H9 (cell line): ENCODE data around the gene CALCOCO1. TPM values are rescaled to one million over a fixed set of nuclear protein-coding genes. Genes with fewer than 3 reads are reported as not detected.

Experiments used
- DNase-seq: peaks from one replicate; pipeline ENCODE4 v3.0.0-alpha.2; 2017
- H2AFZ ChIP-seq: one replicate; pipeline ENCODE4 v1.6.1; 2013; ENCODE audit warnings: mild to moderate bottlenecking, low read length, control low read depth, moderate library complexity
- H2AK5ac ChIP-seq: 2 replicates; pipeline ENCODE4 v1.6.1; 2013; ENCODE audit warnings: low read length, control low read depth, mixed read lengths; ENCODE audit not compliant: insufficient read length
- H2BK120ac ChIP-seq: one replicate; pipeline ENCODE4 v1.6.1; 2013; ENCODE audit warnings: low read depth, mild to moderate bottlenecking, low read length, control low read depth, inconsistent platforms; ENCODE audit not compliant: poor library complexity, severe bottlenecking
- H2BK12ac ChIP-seq: 2 replicates; pipeline ENCODE4 v1.6.1; 2013; ENCODE audit warnings: low read length, control low read depth, mixed read lengths, low read depth; ENCODE audit not compliant: insufficient read length
- H2BK15ac ChIP-seq: 2 replicates; pipeline ENCODE4 v1.6.1; 2013; ENCODE audit warnings: low read depth, low read length, control low read depth
- H2BK20ac ChIP-seq: one replicate; pipeline ENCODE4 v1.6.1; 2013; ENCODE audit warnings: low read depth, mild to moderate bottlenecking, low read length, control low read depth, inconsistent platforms; ENCODE audit not compliant: poor library complexity, severe bottlenecking
- H2BK5ac ChIP-seq: 2 replicates; pipeline ENCODE4 v1.6.1; 2013; ENCODE audit warnings: low read length, control low read depth, mixed read lengths; ENCODE audit not compliant: insufficient read length
- H3K14ac ChIP-seq: 2 replicates; pipeline ENCODE4 v1.6.1; 2013; ENCODE audit warnings: low read length, control low read depth; ENCODE audit not compliant: insufficient read depth
- H3K18ac ChIP-seq: 2 replicates; pipeline ENCODE4 v1.6.1; 2013; ENCODE audit warnings: low read depth, mild to moderate bottlenecking, mixed read lengths, low read length, control low read depth; ENCODE audit not compliant: insufficient read length
- H3K23ac ChIP-seq: 2 replicates; pipeline ENCODE4 v1.6.1; 2013; ENCODE audit warnings: low read length, control low read depth, mixed read lengths, low read depth; ENCODE audit not compliant: insufficient read length
- H3K23me2 ChIP-seq: 2 replicates; pipeline ENCODE4 v1.6.1; 2013; ENCODE audit warnings: low read depth, mild to moderate bottlenecking, mixed read lengths, low read length, control low read depth; ENCODE audit not compliant: insufficient read length, poor library complexity, severe bottlenecking
- H3K27ac ChIP-seq: 2 replicates; pipeline ENCODE4 v1.5.1; 2013; ENCODE audit warnings: low read length, control low read depth, mixed read lengths, low read depth; ENCODE audit not compliant: insufficient read length
- H3K27me3 ChIP-seq: 2 replicates; pipeline ENCODE4 v1.6.1; 2013; ENCODE audit warnings: low read length, control low read depth, inconsistent platforms; ENCODE audit not compliant: insufficient read depth
- H3K4ac ChIP-seq: 2 replicates; pipeline ENCODE4 v1.6.1; 2013; ENCODE audit warnings: low read depth, mild to moderate bottlenecking, control low read depth, inconsistent platforms, low read length, moderate library complexity
- H3K4me1 ChIP-seq: 2 replicates; pipeline ENCODE4 v1.6.1; 2013; ENCODE audit warnings: low read length, control low read depth, inconsistent platforms; ENCODE audit not compliant: insufficient read depth
- H3K4me2 ChIP-seq: 2 replicates; pipeline ENCODE4 v1.6.1; 2013; ENCODE audit warnings: low read length, control low read depth, mixed read lengths; ENCODE audit not compliant: insufficient read length, insufficient read depth
- H3K56ac ChIP-seq: 2 replicates; pipeline ENCODE4 v1.6.1; 2013; ENCODE audit warnings: low read depth, mild to moderate bottlenecking, mixed read lengths, low read length, control low read depth; ENCODE audit not compliant: insufficient read length
- H3K79me1 ChIP-seq: 2 replicates; pipeline ENCODE4 v1.6.1; 2013; ENCODE audit warnings: low read depth, mild to moderate bottlenecking, moderate library complexity, low read length, control low read depth, inconsistent platforms; ENCODE audit not compliant: insufficient read depth, poor library complexity, severe bottlenecking
- H3K79me2 ChIP-seq: 2 replicates; pipeline ENCODE4 v1.6.1; 2013; ENCODE audit warnings: low read length, control low read depth, inconsistent platforms; ENCODE audit not compliant: insufficient read depth
- H3K9ac ChIP-seq: 2 replicates; pipeline ENCODE4 v1.6.1; 2013; ENCODE audit warnings: low read length, control low read depth, mixed read lengths; ENCODE audit not compliant: insufficient read length; ENCODE audit errors: extremely low read depth
- H3K9me3 ChIP-seq: one replicate; pipeline ENCODE4 v1.6.1; 2013; ENCODE audit warnings: low read depth, low read length, inconsistent platforms; ENCODE audit not compliant: control insufficient read depth
- H3T11ph ChIP-seq: one replicate; pipeline ENCODE4 v1.6.1; 2013; ENCODE audit warnings: mild to moderate bottlenecking, low read length, control low read depth, inconsistent platforms
- H4K20me1 ChIP-seq: one replicate; pipeline ENCODE4 v1.6.1; 2013; ENCODE audit not compliant: control insufficient read depth, insufficient read length, insufficient read depth
- H4K5ac ChIP-seq: 2 replicates; pipeline ENCODE4 v1.6.1; 2013; ENCODE audit warnings: low read depth, mild to moderate bottlenecking, mixed read lengths, low read length, control low read depth; ENCODE audit not compliant: insufficient read length
- H4K8ac ChIP-seq: replicated peaks from 2 replicates; pipeline ENCODE4 v1.6.1; 2013; ENCODE audit warnings: low read length, control low read depth, mixed read lengths, low read depth; ENCODE audit not compliant: insufficient read length
- H4K91ac ChIP-seq: 2 replicates; pipeline ENCODE4 v1.6.1; 2013; ENCODE audit warnings: low read depth, mild to moderate bottlenecking, moderate library complexity, mixed read lengths, low read length, control low read depth; ENCODE audit not compliant: insufficient read length
- H3K27ac Mint-ChIP-seq, 3 experiments: 2 replicates in 2 of 3; 3 replicates in 1 of 3; pipeline ENCODE4 v1.8.0; 2020 to 2021; ENCODE audit warnings: mixed read lengths in 3 of 3, mild to moderate bottlenecking in 1 of 3, moderate library complexity in 1 of 3
- H3K27me3 Mint-ChIP-seq: 2 replicates; pipeline ENCODE4 v1.8.0; 2021; ENCODE audit warnings: low read depth, mild to moderate bottlenecking, moderate library complexity, mixed read lengths
- H3K36me3 Mint-ChIP-seq, 3 experiments: 2 replicates in 2 of 3; 3 replicates in 1 of 3; pipeline ENCODE4 v1.8.0; 2020 to 2021; ENCODE audit warnings: low read depth in 3 of 3, mixed read lengths in 3 of 3; ENCODE audit not compliant: insufficient read depth in 1 of 3
- H3K4me1 Mint-ChIP-seq, 2 experiments: 2 replicates each; pipeline ENCODE4 v1.8.0; 2020; ENCODE audit warnings: mixed read lengths in 2 of 2
- H3K4me3 Mint-ChIP-seq, 2 experiments: 2 replicates in 1 of 2; 3 replicates in 1 of 2; pipeline ENCODE4 v1.8.0; 2020 to 2021; ENCODE audit warnings: mild to moderate bottlenecking in 2 of 2, mixed read lengths in 2 of 2, moderate library complexity in 1 of 2
- H3K9me3 Mint-ChIP-seq, 2 experiments: 2 replicates in 1 of 2; 3 replicates in 1 of 2; pipeline ENCODE4 v1.8.0; 2020; ENCODE audit warnings: mild to moderate bottlenecking in 2 of 2, mixed read lengths in 2 of 2, moderate library complexity in 1 of 2
- CTCF ChIP-seq: fragments of 200-600 bp; sonication (generic); conservative IDR thresholded peaks from 3 replicates; pipeline ENCODE4 v1.8.0; 2021; ENCODE audit warnings: antibody characterized with exemption, mild to moderate bottlenecking
- WGBS: extraction: QIAGEN DNeasy Blood & Tissue Kit; methylation state at CpG from one replicate; pipeline ENCODE4 v1.1.7; 2013; ENCODE audit warnings: missing lambda C conversion rate, low lambda C conversion rate, mixed read lengths; ENCODE audit not compliant: insufficient read length; ENCODE audit errors: extremely low coverage; 5-methylcytosine and 5-hydroxymethylcytosine counted together
- total RNA-seq: library from RNA; stranded (reverse); gene quantifications from 2 replicates; pipeline ENCODE4 v1.2.1, GENCODE V29; 2021

CALCOCO1 gene
- total RNA-seq, 1 experiment from 2014 or later: 22.3 TPM

- H2AK5ac ChIP-seq: no peak overlapping the region
- H4K5ac ChIP-seq: no peak overlapping the region
- H3K27ac ChIP-seq: no peak overlapping the region
- H4K20me1 ChIP-seq: no peaks in the 10 kb centered on the region
- peaks cover 0 to 8% of the 10 kb centered on the region in 2 experiments; a peak in 1 of 4 replicates for H3K4me1 Mint-ChIP-seq
- H3K36me3 Mint-ChIP-seq: no peaks in the 10 kb centered on the region; a peak in 3 of 7 replicates
- TF ChIP-seq CTCF: no peak
- H3K4me2 ChIP-seq: no peak overlapping the region
- H3K18ac ChIP-seq: no peak overlapping the region
- H3K27ac Mint-ChIP-seq: no peak overlapping the region
- no peaks in the 10 kb centered on the region; a peak in 1 of 5 replicates for H3K9me3 Mint-ChIP-seq
- H2BK120ac ChIP-seq: no peak overlapping the region
- H3K14ac ChIP-seq: no peak overlapping the region
- H4K91ac ChIP-seq: no peak overlapping the region
- peaks cover 26% of the 10 kb centered on the region for H3K27me3 Mint-ChIP-seq
- H3K4me1 ChIP-seq: no peaks in the 10 kb centered on the region
- no peak overlapping the region for H3K56ac ChIP-seq
- H2BK20ac ChIP-seq: no peak overlapping the region
- H2AFZ ChIP-seq: no peak overlapping the region
- H3K79me1 ChIP-seq: no peaks in the 10 kb centered on the region
- H3K9ac ChIP-seq: no peak overlapping the region
- no peak overlapping the region for H3K4ac ChIP-seq
- no peak for DNase-seq
- no peak overlapping the region for H3T11ph ChIP-seq
- H3K23ac ChIP-seq: no peak overlapping the region
- no peak overlapping the region for H2BK5ac ChIP-seq
- no peak overlapping the region for H4K8ac ChIP-seq
- WGBS: no CpG with 5 or more reads among the region's 8 CpGs
- no peak overlapping the region for H2BK12ac ChIP-seq
- H2BK15ac ChIP-seq: no peak overlapping the region
- no peaks in the 10 kb centered on the region for H3K9me3 ChIP-seq
- no peaks in the 10 kb centered on the region for H3K79me2 ChIP-seq
- no peaks in the 10 kb centered on the region; the same call in 1 of the 2 replicates for H3K27me3 ChIP-seq
- no peak overlapping the region for H3K4me3 Mint-ChIP-seq
- no peaks in the 10 kb centered on the region for H3K23me2 ChIP-seq
Measured at GRCh38 chr12:53712059-53712643, 15.1 kb downstream of the CALCOCO1 start.
